ENCODE results near the gene CDK8. TPM values are rescaled to one million over a fixed set of nuclear protein-coding genes. Genes with fewer than 3 reads are reported as not detected.

Gene CDK8
- 10 to 100 TPM; 20.3 to 26.3 (median 23.8) TPM for total RNA-seq

GRCh38 chr13:26253787-26254582, at the start of gene CDK8:
Gene CDK8, plus strand, starts transcription at chr13:26254129. Its CDS starts 513 bp downstream, at chr13:26254642.
- 0% methylated on average over 13 of the region's 79 CpGs for WGBS
- intact Hi-C loops (cut with DNase I), result loop anchor here (2.0 to 10.0 kb wide), 2 partner anchors 33 to 241 kb away; no protein-coding TSS in a partner anchor
- Histone ChIP-seq H3K9me3 (no peaks in the 10 kb centered on the region), H3K4me1 (peaks cover 16 to 28% (median 28%) of the 10 kb centered on the region in 4 donors), H3K27me3 (no peaks in the 10 kb centered on the region), H3K27ac (replicated peaks in 1 of 4) (peak within 1 kb of the TSS; percentile 94 to 95 (median 95)), H3K4me3 (peak within 1 kb of the TSS; percentile 88 to 98 (median 93)), H3K36me3 (no peaks in the 10 kb centered on the region)
- peak; percentile 95 for DNase-seq (ENCODE audit: extremely low spot score)
- TF ChIP-seq POLR2A (IDR thresholded peaks at IDR 0.05; ENCODE audit: low read depth) (no peak), EP300 (IDR thresholded peaks at IDR 0.05) (no peak), POLR2AphosphoS5 (IDR thresholded peaks at IDR 0.05) (peak; percentile 79 to 92)
- TF ChIP-seq, protein P1, sequence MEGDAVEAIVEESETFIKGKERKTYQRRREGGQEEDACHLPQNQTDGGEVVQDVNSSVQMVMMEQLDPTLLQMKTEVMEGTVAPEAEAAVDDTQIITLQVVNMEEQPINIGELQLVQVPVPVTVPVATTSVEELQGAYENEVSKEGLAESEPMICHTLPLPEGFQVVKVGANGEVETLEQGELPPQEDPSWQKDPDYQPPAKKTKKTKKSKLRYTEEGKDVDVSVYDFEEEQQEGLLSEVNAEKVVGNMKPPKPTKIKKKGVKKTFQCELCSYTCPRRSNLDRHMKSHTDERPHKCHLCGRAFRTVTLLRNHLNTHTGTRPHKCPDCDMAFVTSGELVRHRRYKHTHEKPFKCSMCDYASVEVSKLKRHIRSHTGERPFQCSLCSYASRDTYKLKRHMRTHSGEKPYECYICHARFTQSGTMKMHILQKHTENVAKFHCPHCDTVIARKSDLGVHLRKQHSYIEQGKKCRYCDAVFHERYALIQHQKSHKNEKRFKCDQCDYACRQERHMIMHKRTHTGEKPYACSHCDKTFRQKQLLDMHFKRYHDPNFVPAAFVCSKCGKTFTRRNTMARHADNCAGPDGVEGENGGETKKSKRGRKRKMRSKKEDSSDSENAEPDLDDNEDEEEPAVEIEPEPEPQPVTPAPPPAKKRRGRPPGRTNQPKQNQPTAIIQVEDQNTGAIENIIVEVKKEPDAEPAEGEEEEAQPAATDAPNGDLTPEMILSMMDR (IDR thresholded peaks at IDR 0.05), result no peak

GRCh38 chr13:26208287-26208686, 45.6 kb upstream of the CDK8 start:
- no peak for DNase-seq (ENCODE audit: extremely low spot score)
- intact Hi-C loops (cut with DNase I), result no loop called here
- Histone ChIP-seq H3K4me3 (no peak overlapping the region), H3K36me3 (peaks cover 0 to 70% (median 46%) of the 10 kb centered on the region in 4 donors), H3K9me3 (no peaks in the 10 kb centered on the region), H3K27me3 (no peaks in the 10 kb centered on the region), H3K4me1 (no peaks in the 10 kb centered on the region), H3K27ac (replicated peaks in 1 of 4) (no peak overlapping the region)
- TF ChIP-seq POLR2AphosphoS5 (IDR thresholded peaks at IDR 0.05) (no peak), EP300 (IDR thresholded peaks at IDR 0.05) (no peak), POLR2A (IDR thresholded peaks at IDR 0.05; ENCODE audit: low read depth) (no peak)
- TF ChIP-seq, protein P1 (IDR thresholded peaks at IDR 0.05), result no peak
- 100% methylated on average over 1 of the region's 1 CpG for WGBS

GRCh38 chr13:26213345-26213744, 40.6 kb upstream of the CDK8 start:
- peaks cover 37 to 94% (median 77%) of the 10 kb centered on the region in 4 donors for H3K36me3 ChIP-seq
- intact Hi-C loops (cut with DNase I), result no loop called here

GRCh38 chr13:26213982-26214381, 39.9 kb upstream of the CDK8 start:
- DNase-seq (ENCODE audit: extremely low spot score), result no peak
- no peak overlapping the region for H3K27ac ChIP-seq (replicated peaks in 1 of 4)
- intact Hi-C loops (cut with DNase I), result no loop called here
- H3K4me3 ChIP-seq, result no peak overlapping the region
- peaks cover 0 to 3% (median 1%) of the 10 kb centered on the region in 4 donors for H3K4me1 ChIP-seq
- no peaks in the 10 kb centered on the region for H3K9me3 ChIP-seq
- H3K36me3 ChIP-seq, result peaks cover 39 to 94% (median 77%) of the 10 kb centered on the region in 4 donors
- no peaks in the 10 kb centered on the region for H3K27me3 ChIP-seq
- TF ChIP-seq POLR2A (IDR thresholded peaks at IDR 0.05; ENCODE audit: low read depth), result no peak
- no peak for TF ChIP-seq EP300 (IDR thresholded peaks at IDR 0.05)
- no peak for TF ChIP-seq POLR2AphosphoS5 (IDR thresholded peaks at IDR 0.05)
- 88% methylated on average over 6 of the region's 6 CpGs for WGBS

More at GRCh38 chr13:26213345-26213744, 40.6 kb upstream of the CDK8 start:
- TF ChIP-seq EP300 (IDR thresholded peaks at IDR 0.05) (no peak), POLR2AphosphoS5 (IDR thresholded peaks at IDR 0.05) (no peak), POLR2A (IDR thresholded peaks at IDR 0.05; ENCODE audit: low read depth) (no peak)
- TF ChIP-seq, protein P1 (IDR thresholded peaks at IDR 0.05), result no peak
- 87% methylated on average over 1 of the region's 1 CpG for WGBS
- DNase-seq (ENCODE audit: extremely low spot score), result no peak
- no peak overlapping the region for H3K4me3 ChIP-seq
- H3K9me3 ChIP-seq, result no peaks in the 10 kb centered on the region
- no peak overlapping the region for H3K27ac ChIP-seq (replicated peaks in 1 of 4)
- H3K4me1 ChIP-seq, result peaks cover 0 to 2% (median 0%) of the 10 kb centered on the region in 4 donors
- no peaks in the 10 kb centered on the region for H3K27me3 ChIP-seq

GRCh38 chr13:26216042-26216441, 37.9 kb upstream of the CDK8 start:
- H3K4me1 ChIP-seq, result peaks cover 12 to 23% (median 16%) of the 10 kb centered on the region in 4 donors
- H3K27ac ChIP-seq (replicated peaks in 1 of 4), result no peak overlapping the region
- intact Hi-C loops (cut with DNase I), result no loop called here
- TF ChIP-seq, protein P1 (IDR thresholded peaks at IDR 0.05), result no peak
- no peak for TF ChIP-seq POLR2A (IDR thresholded peaks at IDR 0.05; ENCODE audit: low read depth)
- no peak for TF ChIP-seq EP300 (IDR thresholded peaks at IDR 0.05)
- no peak for TF ChIP-seq POLR2AphosphoS5 (IDR thresholded peaks at IDR 0.05)
- 82% methylated on average over 2 of the region's 2 CpGs for WGBS
- H3K36me3 ChIP-seq, result peaks cover 39 to 90% (median 72%) of the 10 kb centered on the region in 4 donors
- H3K27me3 ChIP-seq, result no peaks in the 10 kb centered on the region
- DNase-seq (ENCODE audit: extremely low spot score), result no peak
- no peaks in the 10 kb centered on the region for H3K9me3 ChIP-seq
- no peak overlapping the region for H3K4me3 ChIP-seq

All from esophagus muscularis mucosa (tissue), 4 donors.